Body of pancreas (tissue), 4 donors: ENCODE data around the gene PRDM16. TPM values are rescaled to one million over a fixed set of nuclear protein-coding genes. Genes with fewer than 3 reads are reported as not detected.

Source experiments
- ATAC-seq: fragments of 150-250 bp; one replicate; pipeline ENCODE4 v1.9.1; 2016
- DNase-seq, 4 donors: peaks; one replicate each; pipeline ENCODE4 v3.0.0-alpha.2; 2019
- H3K27ac ChIP-seq, 4 donors: fragments of 200-600 bp; sonication (generic); 1 replicate in 3 of 4; 2 replicates in 1 of 4; pipeline versions ENCODE4 v1.5.1 to v1.6.1; 2016 to 2019; ENCODE audit warnings: mild to moderate bottlenecking in 1 of 4, mixed read lengths in 1 of 4, moderate library complexity in 1 of 4
- H3K27me3 ChIP-seq, 2 donors: fragments of 200-600 bp; sonication (generic); one replicate each; pipeline ENCODE4 v1.6.0; 2016; ENCODE audit warnings: mild to moderate bottlenecking in 1 of 2
- H3K36me3 ChIP-seq, 2 donors: fragments of 200-600 bp; sonication (generic); replicated peaks in 1 of 2; 2 replicates each; pipeline ENCODE4 v1.5.1; 2016; ENCODE audit warnings: low read depth in 2 of 2; ENCODE audit not compliant: insufficient read depth in 1 of 2
- H3K4me1 ChIP-seq: fragments of 200-600 bp; sonication (generic); one replicate; pipeline ENCODE4 v1.6.0; 2016
- H3K4me3 ChIP-seq, 2 donors: fragments of 200-600 bp; sonication (generic); 1 replicate in 1 of 2; 2 replicates in 1 of 2; pipeline ENCODE4 v1.5.1; 2016 to 2019
- H3K9me3 ChIP-seq, 3 donors: fragments of 200-600 bp; sonication (generic); 1 replicate in 2 of 3; 2 replicates in 1 of 3; pipeline ENCODE4 v1.5.1; 2016
- POLR2A ChIP-seq, 3 donors: fragments of 450-650 bp; IDR thresholded peaks; one replicate each; pipeline ENCODE4 v1.6.1; 2016; ENCODE audit warnings: antibody characterized with exemption in 3 of 3, mild to moderate bottlenecking in 2 of 3
- WGBS, 2 donors: methylation state at CpG; one replicate each; pipeline ENCODE4 v1.1.5; 2017; 5-methylcytosine and 5-hydroxymethylcytosine counted together
- intact Hi-C: fragments of 100-400 bp; cut with DNase I; formaldehyde crosslinking; loops from one replicate; pipeline ENCODE4 v1.15.1; 2023
- total RNA-seq, 2 donors: library from RNA; depleted of rRNA; stranded (reverse); fragments of >200 nt; gene quantifications; one replicate each; pipeline ENCODE4 v1.1.0, GENCODE V29; 2016
- TF ChIP-seq, protein P1 (sequence below), 7 experiments: fragments of 450-650 bp in 4 of 7; fragments of 200-600 bp in 3 of 7; sonication (generic) in 3 of 7; IDR thresholded peaks; one replicate each; pipeline ENCODE4 v1.5.1; 2016 to 2019; ENCODE audit warnings: antibody characterized with exemption in 7 of 7

The PRDM16 gene
- total RNA-seq, 2 donors from 2014 or later: 15.2 to 16.6 TPM

DNA sequence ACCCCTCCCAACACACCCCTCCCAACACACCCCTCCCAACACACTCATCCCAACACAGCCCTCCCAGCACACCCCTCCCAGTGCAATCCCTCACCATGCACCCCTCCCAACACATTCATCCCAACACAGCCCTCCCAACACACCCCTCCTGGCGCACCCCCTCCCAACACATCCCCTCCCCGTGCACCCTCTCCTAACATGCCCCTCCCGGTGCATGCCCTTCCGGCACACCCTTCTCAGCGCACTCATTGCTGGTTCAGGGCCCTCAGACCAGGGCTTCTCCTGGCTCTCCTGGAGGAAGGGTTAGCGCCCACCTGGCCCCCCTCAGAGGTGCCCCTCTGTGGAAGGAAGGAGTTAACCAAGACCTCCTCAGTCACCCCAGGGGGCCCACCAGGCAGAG, 310.9 kb downstream of the PRDM16 start:
- intact Hi-C loops: no loop called here
- Histone ChIP-seq H3K4me1 (no peaks in the 10 kb centered on the region), H3K9me3 (no peaks in the 10 kb centered on the region), H3K27me3 (no peaks in the 10 kb centered on the region), H3K36me3 (no peaks in the 10 kb centered on the region), H3K4me3 (no peak overlapping the region), H3K27ac (no peak overlapping the region)
- no peak for DNase-seq
- 82 to 89% methylated on average over 5 to 6 of the region's 6 CpGs for WGBS, 2 donors
- no peak for ATAC-seq
- TF ChIP-seq POLR2A (IDR thresholded peaks at IDR 0.05): no peak
- TF ChIP-seq, protein P1, sequence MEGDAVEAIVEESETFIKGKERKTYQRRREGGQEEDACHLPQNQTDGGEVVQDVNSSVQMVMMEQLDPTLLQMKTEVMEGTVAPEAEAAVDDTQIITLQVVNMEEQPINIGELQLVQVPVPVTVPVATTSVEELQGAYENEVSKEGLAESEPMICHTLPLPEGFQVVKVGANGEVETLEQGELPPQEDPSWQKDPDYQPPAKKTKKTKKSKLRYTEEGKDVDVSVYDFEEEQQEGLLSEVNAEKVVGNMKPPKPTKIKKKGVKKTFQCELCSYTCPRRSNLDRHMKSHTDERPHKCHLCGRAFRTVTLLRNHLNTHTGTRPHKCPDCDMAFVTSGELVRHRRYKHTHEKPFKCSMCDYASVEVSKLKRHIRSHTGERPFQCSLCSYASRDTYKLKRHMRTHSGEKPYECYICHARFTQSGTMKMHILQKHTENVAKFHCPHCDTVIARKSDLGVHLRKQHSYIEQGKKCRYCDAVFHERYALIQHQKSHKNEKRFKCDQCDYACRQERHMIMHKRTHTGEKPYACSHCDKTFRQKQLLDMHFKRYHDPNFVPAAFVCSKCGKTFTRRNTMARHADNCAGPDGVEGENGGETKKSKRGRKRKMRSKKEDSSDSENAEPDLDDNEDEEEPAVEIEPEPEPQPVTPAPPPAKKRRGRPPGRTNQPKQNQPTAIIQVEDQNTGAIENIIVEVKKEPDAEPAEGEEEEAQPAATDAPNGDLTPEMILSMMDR (IDR thresholded peaks at IDR 0.05): no peak

DNA sequence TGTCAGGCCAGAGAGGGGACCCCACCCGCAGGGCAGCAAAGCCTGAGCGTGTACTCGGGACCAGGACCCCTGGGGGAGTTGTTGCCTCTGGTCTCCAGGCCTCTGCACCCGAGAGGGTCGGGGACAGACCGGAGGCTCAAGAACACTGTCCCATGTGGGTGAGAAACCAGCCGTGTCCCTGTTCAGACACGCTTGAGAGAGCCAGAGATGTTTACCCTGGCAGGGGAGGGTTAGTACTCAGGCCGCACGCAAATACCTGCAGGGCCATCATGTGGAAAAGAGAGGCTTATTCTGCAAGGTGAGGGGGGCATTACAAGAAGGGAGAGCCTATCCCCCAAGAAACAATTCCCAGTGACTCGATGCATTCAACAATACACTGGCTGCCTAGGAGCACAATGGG, 311.5 kb downstream of the PRDM16 start:
- DNase-seq (no peak), ATAC-seq (no peak)
- 85 to 88% methylated on average over 10 to 11 of the region's 11 CpGs for WGBS, 2 donors
- H3K27ac ChIP-seq: no peak overlapping the region
- no peaks in the 10 kb centered on the region for H3K4me1 ChIP-seq
- H3K27me3 ChIP-seq: no peaks in the 10 kb centered on the region
- H3K9me3 ChIP-seq: no peaks in the 10 kb centered on the region
- H3K4me3 ChIP-seq: no peak overlapping the region
- TF ChIP-seq, protein P1 (IDR thresholded peaks at IDR 0.05): no peak
- TF ChIP-seq POLR2A (IDR thresholded peaks at IDR 0.05): no peak
- intact Hi-C loops: no loop called here
- H3K36me3 ChIP-seq: no peaks in the 10 kb centered on the region

DNA sequence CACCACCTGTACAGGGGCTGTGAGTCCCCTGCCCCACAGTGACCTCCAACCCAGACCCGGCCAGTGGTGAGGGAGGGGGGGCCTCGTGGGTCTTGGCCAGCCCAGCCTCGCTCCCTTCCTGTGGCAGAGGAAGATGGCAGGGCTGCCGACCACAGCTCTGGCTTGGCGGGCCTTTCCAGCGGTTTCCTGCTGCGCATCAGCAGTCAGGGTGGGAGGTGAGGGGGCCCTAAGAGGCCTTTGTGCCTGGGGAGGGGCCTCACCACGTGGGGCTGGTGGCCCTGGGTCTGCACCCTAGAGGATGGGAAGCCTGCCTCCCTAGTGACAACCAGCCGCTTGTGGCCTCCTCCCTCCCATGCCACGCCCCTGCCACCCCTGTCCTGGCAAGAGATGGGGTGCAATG, 312.9 kb downstream of the PRDM16 start:
- no peak overlapping the region for H3K27ac ChIP-seq
- no peaks in the 10 kb centered on the region for H3K36me3 ChIP-seq
- H3K4me3 ChIP-seq: no peak overlapping the region
- ATAC-seq (no peak), DNase-seq (no peak)
- H3K9me3 ChIP-seq: no peaks in the 10 kb centered on the region
- WGBS, 2 donors: 78 to 96% methylated on average over 4 to 10 of the region's 10 CpGs
- no peaks in the 10 kb centered on the region for H3K27me3 ChIP-seq
- no peak for TF ChIP-seq POLR2A (IDR thresholded peaks at IDR 0.05)
- TF ChIP-seq, protein P1 (IDR thresholded peaks at IDR 0.05): no peak
- intact Hi-C loops: no loop called here
- H3K4me1 ChIP-seq: no peaks in the 10 kb centered on the region

DNA sequence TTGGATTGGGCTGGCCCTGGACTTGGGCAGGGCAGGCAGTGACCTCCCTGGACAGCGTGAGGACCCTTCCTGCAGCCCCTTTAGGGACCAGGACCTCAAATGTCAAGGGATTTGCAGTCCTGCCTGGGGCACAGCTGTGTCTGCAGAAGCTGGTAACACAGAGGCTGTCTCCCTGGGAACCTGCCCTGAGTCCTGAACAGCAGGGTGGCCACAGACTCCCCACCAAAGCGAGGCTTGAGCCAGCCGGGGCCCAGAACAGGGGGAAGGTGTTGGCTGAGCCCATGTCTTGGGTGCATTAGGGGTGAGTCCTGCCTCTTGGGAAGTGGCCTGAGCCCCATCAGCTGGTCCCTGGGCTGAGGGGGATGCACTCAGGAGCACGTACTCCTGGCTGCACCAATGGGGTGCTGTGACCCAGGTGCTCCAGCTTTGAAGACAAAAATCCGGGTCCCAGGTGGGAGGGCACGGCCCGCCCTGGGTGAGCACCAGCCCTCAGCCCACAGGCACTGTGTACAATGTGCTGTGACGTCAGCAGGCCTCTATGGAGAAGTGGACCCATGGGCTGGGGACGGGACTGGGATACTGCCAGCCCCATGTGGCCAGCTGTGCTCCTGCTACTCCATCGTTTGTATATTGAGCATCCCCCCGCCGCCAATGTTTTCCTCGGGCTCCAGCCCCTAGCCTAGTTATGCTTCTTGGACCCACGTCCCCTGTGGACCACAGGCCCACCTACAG, 313.5 kb downstream of the PRDM16 start:
- Histone ChIP-seq H3K9me3 (no peaks in the 10 kb centered on the region), H3K4me3 (no peak overlapping the region), H3K27me3 (no peaks in the 10 kb centered on the region), H3K36me3 (no peaks in the 10 kb centered on the region), H3K4me1 (no peaks in the 10 kb centered on the region), H3K27ac (no peak overlapping the region)
- TF ChIP-seq, protein P1 (IDR thresholded peaks at IDR 0.05): no peak
- TF ChIP-seq POLR2A (IDR thresholded peaks at IDR 0.05): no peak
- ATAC-seq (no peak), DNase-seq (no peak)
- 87 to 88% methylated on average over 7 to 14 of the region's 14 CpGs for WGBS, 2 donors
- intact Hi-C loops: no loop called here

DNA sequence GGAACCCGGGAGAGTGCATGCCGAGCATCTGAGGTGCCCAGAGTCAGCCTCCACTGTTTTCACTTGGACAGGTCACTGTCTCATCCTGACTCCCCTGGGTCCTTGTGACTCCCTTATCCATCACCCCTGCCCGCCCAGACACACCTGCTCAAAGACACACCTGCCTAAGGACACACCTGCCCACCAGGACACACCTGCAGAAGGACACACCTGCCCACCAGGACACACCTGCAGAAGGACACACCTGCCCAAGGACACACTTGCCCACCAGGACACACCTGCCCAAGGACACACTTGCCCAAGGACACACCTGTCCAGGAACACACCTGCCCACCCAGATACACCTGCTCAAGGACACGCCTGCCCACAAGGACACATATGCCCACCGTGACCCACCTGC, 314.7 kb downstream of the PRDM16 start:
- DNase-seq (no peak), ATAC-seq (no peak)
- no peak overlapping the region for H3K27ac ChIP-seq
- no peaks in the 10 kb centered on the region for H3K9me3 ChIP-seq
- intact Hi-C loops: no loop called here
- no peaks in the 10 kb centered on the region for H3K4me1 ChIP-seq
- TF ChIP-seq, protein P1 (IDR thresholded peaks at IDR 0.05): no peak
- no peak for TF ChIP-seq POLR2A (IDR thresholded peaks at IDR 0.05)
- 55 to 74% methylated on average over 4 to 5 of the region's 5 CpGs for WGBS, 2 donors
- no peak overlapping the region for H3K4me3 ChIP-seq
- no peaks in the 10 kb centered on the region for H3K27me3 ChIP-seq
- no peaks in the 10 kb centered on the region for H3K36me3 ChIP-seq
